GM18505 (cell line): ENCODE measurements around the gene KCNA2.

Experiments used
- ATAC-seq: cut with Tn5 transposase; IDR thresholded peaks from one replicate; pipeline ENCODE4 v1.9.1; 2021; ENCODE audit not compliant: unreplicated experiment
- POLR2A ChIP-seq: IDR thresholded peaks from 4 replicates; pipeline ENCODE4 v1.6.1; 2011; ENCODE audit warnings: borderline replicate concordance; ENCODE audit not compliant: insufficient read depth, insufficient read length; ENCODE audit errors: extremely low read depth

Gene KCNA2

GRCh38 chr1:110605901-110606656 lies at the start of gene KCNA2:
Gene KCNA2 (minus strand): TSS chr1:110606358. CDS start chr1:110604782, 1,576 bp downstream.
- ATAC-seq: no peak
- TF ChIP-seq POLR2A: no peak

GRCh38 chr1:110650609-110651008 lies 44.5 kb upstream of the KCNA2 start:
- ATAC-seq: no peak
- no peak for TF ChIP-seq POLR2A

GRCh38 chr1:110648417-110648816 lies 42.3 kb upstream of the KCNA2 start:
- ATAC-seq: no peak

GRCh38 chr1:110647254-110647891 lies 41.2 kb upstream of the KCNA2 start:
- ATAC-seq: no peak
- no peak for TF ChIP-seq POLR2A

More at GRCh38 chr1:110648417-110648816, 42.3 kb upstream of the KCNA2 start:
- no peak for TF ChIP-seq POLR2A

GRCh38 chr1:110645821-110646735 lies 39.9 kb upstream of the KCNA2 start:
- no peak for TF ChIP-seq POLR2A
- ATAC-seq: no peak

- TF ChIP-seq POLR2A: no peak
- ATAC-seq: no peak
Measured at GRCh38 chr1:110645211-110645610, 39.1 kb upstream of the KCNA2 start.

GRCh38 chr1:110643879-110644472 lies 37.8 kb upstream of the KCNA2 start:
- no peak for TF ChIP-seq POLR2A
- no peak for ATAC-seq

- TF ChIP-seq POLR2A: no peak
- ATAC-seq: no peak
Measured at GRCh38 chr1:110639724-110640386, 33.7 kb upstream of the KCNA2 start.

- no peak for ATAC-seq
- no peak for TF ChIP-seq POLR2A
Measured at GRCh38 chr1:110638556-110638955, 32.4 kb upstream of the KCNA2 start.

- no peak for ATAC-seq
- TF ChIP-seq POLR2A: no peak
Measured at GRCh38 chr1:110638058-110638457, 31.9 kb upstream of the KCNA2 start.

- ATAC-seq: no peak
Measured at GRCh38 chr1:110637475-110637874, 31.3 kb upstream of the KCNA2 start.

GRCh38 chr1:110636149-110636935 lies 30.2 kb upstream of the KCNA2 start:
- ATAC-seq: no peak
- TF ChIP-seq POLR2A: peak; percentile 11

More at GRCh38 chr1:110637475-110637874, 31.3 kb upstream of the KCNA2 start:
- no peak for TF ChIP-seq POLR2A
